Mesenchymal stem cell (in vitro differentiated cells and primary cell): ENCODE results near the gene ABHD8.

ENCODE experiments used
- DNase-seq: peaks from one replicate; pipeline ENCODE4 v3.0.0-alpha.2; 2013
- H2AFZ ChIP-seq: one replicate; pipeline ENCODE4 v1.6.1; 2013; ENCODE audit warnings: low read depth, mild to moderate bottlenecking, control low read depth, inconsistent platforms, low read length, moderate library complexity
- H2AK5ac ChIP-seq: 2 replicates; pipeline ENCODE4 v1.6.1; 2013; ENCODE audit warnings: low read length, moderate library complexity, mild to moderate bottlenecking, inconsistent platforms; ENCODE audit not compliant: severe bottlenecking
- H2BK120ac ChIP-seq: one replicate; pipeline ENCODE4 v1.6.1; 2013; ENCODE audit warnings: low read depth, mild to moderate bottlenecking, inconsistent platforms, low read length, moderate library complexity
- H2BK12ac ChIP-seq, 2 experiments: one replicate each; pipeline ENCODE4 v1.6.1; 2013; ENCODE audit warnings: inconsistent platforms in 2 of 2, low read length in 2 of 2, mild to moderate bottlenecking in 2 of 2, moderate library complexity in 2 of 2, control low read depth in 1 of 2
- H2BK15ac ChIP-seq: one replicate; pipeline ENCODE4 v1.6.1; 2013; ENCODE audit warnings: mild to moderate bottlenecking, low read depth, inconsistent platforms; ENCODE audit not compliant: poor library complexity, severe bottlenecking
- H2BK5ac ChIP-seq: 2 replicates; pipeline ENCODE4 v1.6.1; 2013; ENCODE audit warnings: low read depth, mild to moderate bottlenecking, low read length, control low read depth, inconsistent platforms; ENCODE audit not compliant: poor library complexity, severe bottlenecking
- H3K14ac ChIP-seq, 2 experiments: one replicate each; pipeline ENCODE4 v1.6.1; 2013; ENCODE audit warnings: inconsistent platforms in 2 of 2, low read length in 2 of 2, control low read depth in 1 of 2, mild to moderate bottlenecking in 1 of 2, moderate library complexity in 1 of 2
- H3K18ac ChIP-seq, 2 experiments: one replicate each; pipeline ENCODE4 v1.6.1; 2013; ENCODE audit warnings: inconsistent platforms in 2 of 2, low read length in 2 of 2, control low read depth in 1 of 2, low read depth in 1 of 2, mild to moderate bottlenecking in 1 of 2
- H3K23ac ChIP-seq, 2 experiments: one replicate each; pipeline ENCODE4 v1.6.1; 2013; ENCODE audit warnings: inconsistent platforms in 2 of 2, low read length in 2 of 2, mild to moderate bottlenecking in 2 of 2, moderate library complexity in 2 of 2, control low read depth in 1 of 2
- H3K27ac ChIP-seq: 2 replicates; pipeline ENCODE4 v1.5.1; 2013; ENCODE audit warnings: mild to moderate bottlenecking, moderate library complexity, low read length, control low read depth, inconsistent platforms; ENCODE audit not compliant: poor library complexity, severe bottlenecking
- H3K27me3 ChIP-seq, 2 experiments: 2 replicates each; pipeline versions ENCODE4 v1.6.1 to v1.7.0; 2013; ENCODE audit warnings: low read length in 2 of 2, mild to moderate bottlenecking in 2 of 2, moderate library complexity in 2 of 2, control low read depth in 1 of 2, inconsistent platforms in 1 of 2; ENCODE audit not compliant: control insufficient read depth in 1 of 2, insufficient read depth in 1 of 2
- H3K36me3 ChIP-seq, 2 experiments: 2 replicates each; pipeline versions ENCODE4 v1.6.1 to v1.7.0; 2013; ENCODE audit warnings: low read length in 2 of 2, control low read depth in 1 of 2, inconsistent platforms in 1 of 2, low read depth in 1 of 2, mild to moderate bottlenecking in 1 of 2; ENCODE audit not compliant: insufficient read depth in 2 of 2, control insufficient read depth in 1 of 2
- H3K4ac ChIP-seq, 2 experiments: one replicate each; pipeline ENCODE4 v1.6.1; 2013; ENCODE audit warnings: inconsistent platforms in 2 of 2, low read length in 2 of 2, mild to moderate bottlenecking in 2 of 2, moderate library complexity in 2 of 2, control low read depth in 1 of 2, low read depth in 1 of 2
- H3K4me1 ChIP-seq: 2 replicates; pipeline ENCODE4 v1.6.1; 2013; ENCODE audit warnings: low read depth, low read length, control low read depth; ENCODE audit not compliant: control insufficient read depth, insufficient read depth
- H3K4me2 ChIP-seq: 2 replicates; pipeline ENCODE4 v1.6.1; 2013; ENCODE audit warnings: low read length, mild to moderate bottlenecking, inconsistent platforms; ENCODE audit not compliant: poor library complexity, severe bottlenecking
- H3K4me3 ChIP-seq, 2 experiments: 2 replicates each; pipeline versions ENCODE4 v1.5.1 to v1.7.0; 2013; ENCODE audit warnings: low read length in 2 of 2, mild to moderate bottlenecking in 2 of 2, control low read depth in 1 of 2, low read depth in 1 of 2; ENCODE audit not compliant: insufficient read depth in 1 of 2
- H3K79me1 ChIP-seq: replicated peaks from 2 replicates; pipeline ENCODE4 v1.6.1; 2013; ENCODE audit warnings: mild to moderate bottlenecking, control low read depth, low read length, inconsistent platforms; ENCODE audit not compliant: poor library complexity, severe bottlenecking
- H3K9ac ChIP-seq: 2 replicates; pipeline ENCODE4 v1.7.0; 2013; ENCODE audit warnings: mild to moderate bottlenecking, low read length, moderate library complexity
- H3K9me3 ChIP-seq: 2 replicates; pipeline ENCODE4 v1.7.0; 2013; ENCODE audit warnings: mild to moderate bottlenecking, low read length; ENCODE audit not compliant: control insufficient read depth
- H4K8ac ChIP-seq: one replicate; pipeline ENCODE4 v1.6.1; 2013; ENCODE audit warnings: inconsistent platforms, mild to moderate bottlenecking, low read length, moderate library complexity
- H4K91ac ChIP-seq: one replicate; pipeline ENCODE4 v1.6.1; 2013; ENCODE audit warnings: mild to moderate bottlenecking, low read length, inconsistent platforms
- WGBS: methylation state at CpG from one replicate; pipeline ENCODE4 v1.1.7; 2013; ENCODE audit warnings: mixed read lengths; 5-methylcytosine and 5-hydroxymethylcytosine counted together

Gene ABHD8

DNA sequence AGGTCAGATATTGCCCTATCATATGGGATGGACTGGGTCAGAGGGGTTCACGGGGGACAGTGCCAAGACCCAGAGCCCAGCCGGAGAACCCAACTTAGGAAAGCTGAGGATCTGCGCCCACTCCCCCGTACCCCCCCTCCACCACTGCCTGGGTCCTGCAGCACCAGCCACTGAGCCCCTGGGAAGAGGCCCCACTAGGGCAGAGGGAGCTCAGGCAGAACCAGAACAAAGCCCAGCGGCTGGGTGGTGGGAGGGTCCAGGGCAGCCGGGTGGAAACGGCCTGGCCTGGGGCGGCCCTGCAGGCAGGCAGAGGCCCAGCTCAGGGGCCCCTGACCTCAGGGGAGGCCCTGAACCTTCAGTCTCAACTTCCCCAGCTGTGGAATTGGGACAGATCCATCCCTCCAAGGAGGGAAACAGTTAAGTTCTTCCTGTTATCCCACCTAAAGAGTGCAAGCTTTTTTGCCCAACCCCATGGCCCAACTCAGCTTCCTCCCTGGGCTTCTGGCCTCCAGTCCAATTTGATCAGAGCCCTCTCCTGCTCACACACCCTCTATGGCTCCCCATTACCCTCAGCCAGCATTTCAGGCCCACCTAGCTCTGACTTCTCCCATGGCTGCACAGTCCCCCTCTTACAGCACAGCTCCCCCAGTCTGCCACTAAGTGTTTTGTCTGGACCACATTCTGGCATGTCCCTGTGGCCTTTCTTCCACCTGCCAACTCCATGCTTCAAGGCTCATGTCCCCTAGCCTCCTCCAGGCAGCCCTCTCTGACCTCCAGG is 60.6 kb downstream of the ABHD8 start:
- no peak overlapping the region for H3K4me3 ChIP-seq
- H3K27me3 ChIP-seq = no peaks in the 10 kb centered on the region
- peaks cover 12% of the 10 kb centered on the region for H3K79me1 ChIP-seq
- no peak overlapping the region for H2BK5ac ChIP-seq
- H3K9me3 ChIP-seq = no peaks in the 10 kb centered on the region
- peak overlapping the region in 1 of 2 experiments; percentile 19 for H3K4ac ChIP-seq
- H4K8ac ChIP-seq = no peak overlapping the region
- H3K14ac ChIP-seq = peak overlapping the region in 1 of 2 experiments; percentile 37
- no peak overlapping the region for H2BK120ac ChIP-seq
- peak overlapping the region; percentile 79 for H3K9ac ChIP-seq
- H2AK5ac ChIP-seq = peak overlapping the region; percentile 18
- H2AFZ ChIP-seq = no peak overlapping the region
- H2BK15ac ChIP-seq = peak overlapping the region; percentile 31
- H3K4me1 ChIP-seq = peaks cover 37% of the 10 kb centered on the region
- no peak for DNase-seq
- peak overlapping the region in 1 of 2 experiments; percentile 25 for H3K18ac ChIP-seq
- peak overlapping the region in 1 of 2 experiments; percentile 29 for H2BK12ac ChIP-seq
- peak overlapping the region in 1 of 2 experiments; percentile 17 for H3K23ac ChIP-seq
- no peak overlapping the region for H4K91ac ChIP-seq
- H3K36me3 ChIP-seq = peaks cover 9 to 24% of the 10 kb centered on the region in 2 experiments
- WGBS = 57% methylated on average over 8 of the region's 8 CpGs
- peak overlapping the region; percentile 49 for H3K4me2 ChIP-seq
- peak overlapping the region; percentile 26 for H3K27ac ChIP-seq
